Stimulated activated naive CD4-positive, alpha-beta T cell (primary cell): ENCODE results near the gene PTX4.

Source experiments
- DNase-seq, 6 experiments: peaks; one replicate each; lab custom pipeline; 2025; lab: John Stamatoyannopoulos, UW

The PTX4 gene

GRCh38 chr16:1459967-1460366, 28.8 kb downstream of the PTX4 start:
- no peak for DNase-seq

- DNase-seq = no peak
Observed at GRCh38 chr16:1458977-1459341, 29.8 kb downstream of the PTX4 start.

GRCh38 chr16:1458336-1458976, 30.3 kb downstream of the PTX4 start:
- no peak for DNase-seq

GRCh38 chr16:1457489-1458245, 31.1 kb downstream of the PTX4 start:
- no peak for DNase-seq

- no peak for DNase-seq
Observed at GRCh38 chr16:1456951-1457350, 31.8 kb downstream of the PTX4 start.

- no peak for DNase-seq
Observed at GRCh38 chr16:1455190-1456171, 33.3 kb downstream of the PTX4 start.

- no peak for DNase-seq
Observed at GRCh38 chr16:1454561-1454960, 34.2 kb downstream of the PTX4 start.

GRCh38 chr16:1453316-1453715, 35.4 kb downstream of the PTX4 start:
- DNase-seq = no peak

- DNase-seq = no peak
Observed at GRCh38 chr16:1452530-1452929, 36.2 kb downstream of the PTX4 start.

- DNase-seq = no peak
Observed at GRCh38 chr16:1451702-1452392, 36.9 kb downstream of the PTX4 start.

GRCh38 chr16:1450841-1451240, 37.9 kb downstream of the PTX4 start:
- DNase-seq = no peak

GRCh38 chr16:1450218-1450617, 38.5 kb downstream of the PTX4 start:
- DNase-seq = no peak

GRCh38 chr16:1449201-1449788, 39.4 kb downstream of the PTX4 start:
- DNase-seq = no peak

- DNase-seq = no peak
Observed at GRCh38 chr16:1448536-1449116, 40.1 kb downstream of the PTX4 start.

- no peak for DNase-seq
Observed at GRCh38 chr16:1447965-1448364, 40.8 kb downstream of the PTX4 start.

GRCh38 chr16:1446296-1447080, 42.3 kb downstream of the PTX4 start:
- DNase-seq = no peak

- DNase-seq = no peak
Observed at GRCh38 chr16:1445518-1446203, 43.1 kb downstream of the PTX4 start.

- DNase-seq = no peak
Observed at GRCh38 chr16:1444730-1445517, 43.8 kb downstream of the PTX4 start.
